H9 (cell line): ENCODE data around the gene BCL6. TPM values are rescaled to one million over a fixed set of nuclear protein-coding genes. Genes with fewer than 3 reads are reported as not detected.

Experiments used
- DNase-seq: peaks from one replicate; pipeline ENCODE4 v3.0.0-alpha.2; 2017
- H2AFZ ChIP-seq: one replicate; pipeline ENCODE4 v1.6.1; 2013; ENCODE audit warnings: mild to moderate bottlenecking, low read length, control low read depth, moderate library complexity
- H2AK5ac ChIP-seq: 2 replicates; pipeline ENCODE4 v1.6.1; 2013; ENCODE audit warnings: low read length, control low read depth, mixed read lengths; ENCODE audit not compliant: insufficient read length
- H2BK120ac ChIP-seq: one replicate; pipeline ENCODE4 v1.6.1; 2013; ENCODE audit warnings: low read depth, mild to moderate bottlenecking, low read length, control low read depth, inconsistent platforms; ENCODE audit not compliant: poor library complexity, severe bottlenecking
- H2BK12ac ChIP-seq: 2 replicates; pipeline ENCODE4 v1.6.1; 2013; ENCODE audit warnings: low read length, control low read depth, mixed read lengths, low read depth; ENCODE audit not compliant: insufficient read length
- H2BK15ac ChIP-seq: 2 replicates; pipeline ENCODE4 v1.6.1; 2013; ENCODE audit warnings: low read depth, low read length, control low read depth
- H2BK20ac ChIP-seq: one replicate; pipeline ENCODE4 v1.6.1; 2013; ENCODE audit warnings: low read depth, mild to moderate bottlenecking, low read length, control low read depth, inconsistent platforms; ENCODE audit not compliant: poor library complexity, severe bottlenecking
- H2BK5ac ChIP-seq: 2 replicates; pipeline ENCODE4 v1.6.1; 2013; ENCODE audit warnings: low read length, control low read depth, mixed read lengths; ENCODE audit not compliant: insufficient read length
- H3K14ac ChIP-seq: 2 replicates; pipeline ENCODE4 v1.6.1; 2013; ENCODE audit warnings: low read length, control low read depth; ENCODE audit not compliant: insufficient read depth
- H3K18ac ChIP-seq: 2 replicates; pipeline ENCODE4 v1.6.1; 2013; ENCODE audit warnings: low read depth, mild to moderate bottlenecking, mixed read lengths, low read length, control low read depth; ENCODE audit not compliant: insufficient read length
- H3K23ac ChIP-seq: 2 replicates; pipeline ENCODE4 v1.6.1; 2013; ENCODE audit warnings: low read length, control low read depth, mixed read lengths, low read depth; ENCODE audit not compliant: insufficient read length
- H3K23me2 ChIP-seq: 2 replicates; pipeline ENCODE4 v1.6.1; 2013; ENCODE audit warnings: low read depth, mild to moderate bottlenecking, mixed read lengths, low read length, control low read depth; ENCODE audit not compliant: insufficient read length, poor library complexity, severe bottlenecking
- H3K27ac ChIP-seq: 2 replicates; pipeline ENCODE4 v1.5.1; 2013; ENCODE audit warnings: low read length, control low read depth, mixed read lengths, low read depth; ENCODE audit not compliant: insufficient read length
- H3K27me3 ChIP-seq: 2 replicates; pipeline ENCODE4 v1.6.1; 2013; ENCODE audit warnings: low read length, control low read depth, inconsistent platforms; ENCODE audit not compliant: insufficient read depth
- H3K4ac ChIP-seq: 2 replicates; pipeline ENCODE4 v1.6.1; 2013; ENCODE audit warnings: low read depth, mild to moderate bottlenecking, control low read depth, inconsistent platforms, low read length, moderate library complexity
- H3K4me1 ChIP-seq: 2 replicates; pipeline ENCODE4 v1.6.1; 2013; ENCODE audit warnings: low read length, control low read depth, inconsistent platforms; ENCODE audit not compliant: insufficient read depth
- H3K4me2 ChIP-seq: 2 replicates; pipeline ENCODE4 v1.6.1; 2013; ENCODE audit warnings: low read length, control low read depth, mixed read lengths; ENCODE audit not compliant: insufficient read length, insufficient read depth
- H3K56ac ChIP-seq: 2 replicates; pipeline ENCODE4 v1.6.1; 2013; ENCODE audit warnings: low read depth, mild to moderate bottlenecking, mixed read lengths, low read length, control low read depth; ENCODE audit not compliant: insufficient read length
- H3K79me1 ChIP-seq: 2 replicates; pipeline ENCODE4 v1.6.1; 2013; ENCODE audit warnings: low read depth, mild to moderate bottlenecking, moderate library complexity, low read length, control low read depth, inconsistent platforms; ENCODE audit not compliant: insufficient read depth, poor library complexity, severe bottlenecking
- H3K79me2 ChIP-seq: 2 replicates; pipeline ENCODE4 v1.6.1; 2013; ENCODE audit warnings: low read length, control low read depth, inconsistent platforms; ENCODE audit not compliant: insufficient read depth
- H3K9ac ChIP-seq: 2 replicates; pipeline ENCODE4 v1.6.1; 2013; ENCODE audit warnings: low read length, control low read depth, mixed read lengths; ENCODE audit not compliant: insufficient read length; ENCODE audit errors: extremely low read depth
- H3K9me3 ChIP-seq: one replicate; pipeline ENCODE4 v1.6.1; 2013; ENCODE audit warnings: low read depth, low read length, inconsistent platforms; ENCODE audit not compliant: control insufficient read depth
- H3T11ph ChIP-seq: one replicate; pipeline ENCODE4 v1.6.1; 2013; ENCODE audit warnings: mild to moderate bottlenecking, low read length, control low read depth, inconsistent platforms
- H4K20me1 ChIP-seq: one replicate; pipeline ENCODE4 v1.6.1; 2013; ENCODE audit not compliant: control insufficient read depth, insufficient read length, insufficient read depth
- H4K5ac ChIP-seq: 2 replicates; pipeline ENCODE4 v1.6.1; 2013; ENCODE audit warnings: low read depth, mild to moderate bottlenecking, mixed read lengths, low read length, control low read depth; ENCODE audit not compliant: insufficient read length
- H4K8ac ChIP-seq: replicated peaks from 2 replicates; pipeline ENCODE4 v1.6.1; 2013; ENCODE audit warnings: low read length, control low read depth, mixed read lengths, low read depth; ENCODE audit not compliant: insufficient read length
- H4K91ac ChIP-seq: 2 replicates; pipeline ENCODE4 v1.6.1; 2013; ENCODE audit warnings: low read depth, mild to moderate bottlenecking, moderate library complexity, mixed read lengths, low read length, control low read depth; ENCODE audit not compliant: insufficient read length
- H3K27ac Mint-ChIP-seq, 3 experiments: 2 replicates in 2 of 3; 3 replicates in 1 of 3; pipeline ENCODE4 v1.8.0; 2020 to 2021; ENCODE audit warnings: mixed read lengths in 3 of 3, mild to moderate bottlenecking in 1 of 3, moderate library complexity in 1 of 3
- H3K27me3 Mint-ChIP-seq: 2 replicates; pipeline ENCODE4 v1.8.0; 2021; ENCODE audit warnings: low read depth, mild to moderate bottlenecking, moderate library complexity, mixed read lengths
- H3K36me3 Mint-ChIP-seq, 3 experiments: 2 replicates in 2 of 3; 3 replicates in 1 of 3; pipeline ENCODE4 v1.8.0; 2020 to 2021; ENCODE audit warnings: low read depth in 3 of 3, mixed read lengths in 3 of 3; ENCODE audit not compliant: insufficient read depth in 1 of 3
- H3K4me1 Mint-ChIP-seq, 2 experiments: 2 replicates each; pipeline ENCODE4 v1.8.0; 2020; ENCODE audit warnings: mixed read lengths in 2 of 2
- H3K4me3 Mint-ChIP-seq, 2 experiments: 2 replicates in 1 of 2; 3 replicates in 1 of 2; pipeline ENCODE4 v1.8.0; 2020 to 2021; ENCODE audit warnings: mild to moderate bottlenecking in 2 of 2, mixed read lengths in 2 of 2, moderate library complexity in 1 of 2
- H3K9me3 Mint-ChIP-seq, 2 experiments: 2 replicates in 1 of 2; 3 replicates in 1 of 2; pipeline ENCODE4 v1.8.0; 2020; ENCODE audit warnings: mild to moderate bottlenecking in 2 of 2, mixed read lengths in 2 of 2, moderate library complexity in 1 of 2
- CTCF ChIP-seq: fragments of 200-600 bp; sonication (generic); conservative IDR thresholded peaks from 3 replicates; pipeline ENCODE4 v1.8.0; 2021; ENCODE audit warnings: antibody characterized with exemption, mild to moderate bottlenecking
- WGBS: extraction: QIAGEN DNeasy Blood & Tissue Kit; methylation state at CpG from one replicate; pipeline ENCODE4 v1.1.7; 2013; ENCODE audit warnings: missing lambda C conversion rate, low lambda C conversion rate, mixed read lengths; ENCODE audit not compliant: insufficient read length; ENCODE audit errors: extremely low coverage; 5-methylcytosine and 5-hydroxymethylcytosine counted together
- total RNA-seq: library from RNA; stranded (reverse); gene quantifications from 2 replicates; pipeline ENCODE4 v1.2.1, GENCODE V29; 2021

Gene BCL6
- total RNA-seq, 1 experiment from 2014 or later, result 3.4 TPM

- Mint-ChIP-seq H3K4me1 (peaks cover 46 to 53% of the 10 kb centered on the region in 2 experiments), H3K9me3 (no peaks in the 10 kb centered on the region; a peak in 1 of 5 replicates), H3K27ac (peak overlapping the region; percentile 87 to 96 (median 92)), H3K36me3 (no peaks in the 10 kb centered on the region), H3K27me3 (peaks cover 45% of the 10 kb centered on the region), H3K4me3 (peak overlapping the region; percentile 85 to 92)
- Histone ChIP-seq H3T11ph (no peak overlapping the region), H3K9me3 (no peaks in the 10 kb centered on the region), H2BK20ac (no peak overlapping the region), H2BK12ac (no peak overlapping the region), H3K79me2 (0 out of 2 replicates have a peak, but pooled peaks cover 1% of the 10 kb centered on the region), H3K4ac (no peak overlapping the region), H3K4me1 (peaks cover 10% of the 10 kb centered on the region; the same call in 1 of the 2 replicates), H3K79me1 (no peaks in the 10 kb centered on the region), H3K4me2 (peak overlapping the region; percentile 98), H2BK120ac (no peak overlapping the region), H4K91ac (no peak overlapping the region), H4K8ac (no peak overlapping the region), H2BK5ac (no peak overlapping the region), H2BK15ac (no peak overlapping the region), H3K18ac (peak overlapping the region; percentile 69), H3K27me3 (peaks cover 4% of the 10 kb centered on the region; the same call in 1 of the 2 replicates), H3K9ac (peak overlapping the region; percentile 74), H3K14ac (peak overlapping the region; percentile 74; the same call in 1 of the 2 replicates), H3K23me2 (peaks cover 48% of the 10 kb centered on the region), H4K20me1 (no peaks in the 10 kb centered on the region), H4K5ac (no peak overlapping the region), H3K56ac (no peak overlapping the region), H3K23ac (no peak overlapping the region), H2AFZ (peak overlapping the region; percentile 70), H3K27ac (no peak overlapping the region), H2AK5ac (no peak overlapping the region)
- peak; percentile 86 for DNase-seq
- no CpG with 5 or more reads among the region's 53 CpGs for WGBS
- TF ChIP-seq CTCF, result peak; percentile 96
These were observed 5.5 kb downstream of the BCL6 start for GRCh38 chr3:187739561-187740332.
